HG03521 (cell line): Measurements from ENCODE around the gene ATXN10.
"Not testable (repeated sequence)": the region's sequence is repeated elsewhere in the genome, so short reads cannot be mapped to it uniquely, and the experiment has no call there.

Experiments
- ATAC-seq: cut with Tn5 transposase; IDR thresholded peaks from one replicate; pipeline ENCODE4 v1.9.1; 2021; ENCODE audit warnings: mild to moderate bottlenecking, moderate library complexity; ENCODE audit not compliant: unreplicated experiment

ATXN10 gene

GRCh38 chr22:45676024-45676423 lies 4.4 kb downstream of the ATXN10 start:
- ATAC-seq: no peak

GRCh38 chr22:45677063-45677462 lies 5.4 kb downstream of the ATXN10 start:
- no peak for ATAC-seq

DNA sequence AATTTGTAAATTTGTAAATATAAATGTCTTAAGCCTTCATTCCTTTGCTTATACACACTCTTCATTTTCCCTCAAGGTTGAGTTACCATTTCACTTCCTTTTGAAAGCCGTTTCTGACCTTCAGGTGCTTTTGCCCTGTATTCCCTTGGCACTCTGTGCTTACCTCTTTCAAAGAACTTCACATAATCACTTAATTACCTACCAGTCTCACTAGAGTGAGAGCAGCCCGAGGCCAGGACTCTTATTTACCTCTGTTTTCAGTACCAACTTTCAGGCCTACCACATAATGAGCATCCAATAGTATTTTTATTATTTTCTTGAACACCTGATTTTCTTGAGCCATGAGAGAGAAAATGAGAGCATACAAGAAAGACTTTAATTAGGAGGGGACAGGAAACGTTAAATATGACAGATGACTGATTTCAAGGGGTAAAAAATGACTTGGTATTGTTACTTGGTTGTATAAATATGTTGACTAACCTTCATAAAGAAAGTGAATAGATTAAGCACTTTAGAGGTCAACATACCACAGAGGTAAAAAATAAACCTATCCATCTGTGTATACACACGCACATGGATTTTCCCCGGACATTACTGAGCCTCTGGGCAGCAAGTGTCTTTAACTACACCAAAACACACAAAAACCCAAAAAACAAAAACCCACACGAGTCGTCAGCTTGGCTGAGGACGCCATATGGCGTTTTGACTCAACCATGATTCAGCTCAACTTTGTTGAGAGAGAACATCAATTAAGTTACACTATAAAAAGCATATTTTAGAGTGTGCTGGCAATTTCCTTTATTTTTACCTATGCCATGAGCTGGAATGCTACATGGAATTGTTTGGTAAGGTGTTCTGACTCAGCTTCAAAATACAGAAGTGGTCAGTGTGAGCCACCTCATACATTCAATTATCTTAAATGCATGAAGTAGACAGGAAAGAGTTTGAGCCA lies 7.6 kb downstream of the ATXN10 start:
- no peak for ATAC-seq

DNA sequence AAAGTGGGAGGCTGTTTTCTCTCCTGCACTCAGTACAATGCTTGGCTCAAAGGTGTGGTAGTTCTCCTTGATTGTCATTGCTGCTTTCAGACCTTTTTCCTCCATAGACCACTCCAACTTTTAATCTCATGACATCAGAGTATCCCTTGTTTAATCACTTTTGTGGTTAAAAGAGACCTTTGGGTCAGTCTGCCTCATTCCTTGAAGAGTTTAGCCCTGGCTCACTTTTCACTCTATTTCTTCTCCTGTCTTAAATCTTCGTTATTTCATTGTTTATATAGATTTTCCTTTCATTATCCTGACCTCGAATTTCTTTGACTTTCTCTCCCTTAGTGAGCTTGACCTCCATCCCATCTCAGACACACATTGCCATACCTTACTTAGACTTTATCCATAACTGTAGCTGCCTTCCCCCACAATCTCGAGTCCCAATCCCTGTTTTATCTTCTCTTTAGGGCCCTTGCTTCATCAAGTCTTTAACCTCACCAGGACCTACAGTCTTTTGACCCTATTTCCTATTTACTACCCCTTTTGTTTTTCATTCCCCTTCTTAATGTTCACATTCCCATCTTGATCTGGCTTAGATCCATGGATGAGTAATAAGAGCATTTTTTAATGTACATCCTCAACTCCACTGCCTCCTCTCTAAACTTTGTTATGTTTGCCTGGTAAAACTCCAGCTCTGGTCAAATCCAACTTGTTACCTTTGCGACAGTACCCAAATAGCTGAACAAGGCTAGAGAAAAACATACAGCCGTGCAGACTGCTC lies 9.5 kb downstream of the ATXN10 start:
- no peak for ATAC-seq

DNA sequence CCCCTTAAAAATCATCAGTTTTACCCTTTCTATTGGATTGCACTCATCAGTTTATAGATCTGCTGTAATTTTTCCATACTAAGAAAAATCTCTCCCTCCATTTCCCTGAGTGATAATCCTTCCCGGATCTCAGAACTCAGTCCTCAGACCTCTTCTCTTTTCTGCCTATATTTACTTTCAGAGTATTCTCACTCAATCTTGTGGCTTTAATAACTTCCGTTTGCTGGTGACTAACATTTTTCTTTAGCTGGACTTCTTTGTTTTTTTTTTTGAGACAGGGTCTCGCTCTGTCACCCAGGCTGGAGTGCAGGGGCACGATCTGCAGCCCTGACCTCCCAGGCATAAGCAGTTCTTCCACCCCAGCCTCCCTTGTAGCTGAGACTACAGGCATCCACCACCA lies 10.4 kb downstream of the ATXN10 start:
- no peak for ATAC-seq

GRCh38 chr22:45682773-45683172 lies 11.1 kb downstream of the ATXN10 start:
- ATAC-seq: not testable (repeated sequence)

- no peak for ATAC-seq
These were observed 11.6 kb downstream of the ATXN10 start for GRCh38 chr22:45683248-45683647.

DNA sequence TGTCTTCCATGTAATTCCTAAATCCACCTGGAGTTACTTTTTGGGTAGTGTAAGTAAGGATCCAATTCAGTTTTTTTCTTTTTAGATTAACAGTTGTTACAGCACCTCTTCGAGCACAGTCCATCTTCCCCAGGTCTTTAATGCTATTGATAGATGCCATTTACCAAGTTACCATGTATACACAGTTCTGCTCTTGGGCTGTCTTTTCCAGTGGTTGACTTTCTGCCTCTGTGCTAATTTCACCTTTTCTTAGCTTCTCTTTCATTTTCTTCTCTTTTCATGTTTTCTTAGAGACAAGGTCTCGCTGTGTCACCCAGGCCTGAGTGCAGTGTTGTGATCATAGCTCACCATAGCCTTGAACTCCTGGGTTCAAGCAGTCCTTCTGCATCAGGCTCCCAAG lies 12.0 kb downstream of the ATXN10 start:
- ATAC-seq: no peak

- no peak for ATAC-seq
These were observed 12.5 kb downstream of the ATXN10 start for GRCh38 chr22:45684169-45684568.

GRCh38 chr22:45684752-45685574 lies 13.3 kb downstream of the ATXN10 start:
- no peak for ATAC-seq

GRCh38 chr22:45686004-45686403 lies 14.4 kb downstream of the ATXN10 start:
- no peak for ATAC-seq

GRCh38 chr22:45686836-45687235 lies 15.2 kb downstream of the ATXN10 start:
- ATAC-seq: no peak

- no peak for ATAC-seq
These were observed 17.0 kb downstream of the ATXN10 start for GRCh38 chr22:45688600-45689080.

- no peak for ATAC-seq
These were observed 17.6 kb downstream of the ATXN10 start for GRCh38 chr22:45689211-45689610.

DNA sequence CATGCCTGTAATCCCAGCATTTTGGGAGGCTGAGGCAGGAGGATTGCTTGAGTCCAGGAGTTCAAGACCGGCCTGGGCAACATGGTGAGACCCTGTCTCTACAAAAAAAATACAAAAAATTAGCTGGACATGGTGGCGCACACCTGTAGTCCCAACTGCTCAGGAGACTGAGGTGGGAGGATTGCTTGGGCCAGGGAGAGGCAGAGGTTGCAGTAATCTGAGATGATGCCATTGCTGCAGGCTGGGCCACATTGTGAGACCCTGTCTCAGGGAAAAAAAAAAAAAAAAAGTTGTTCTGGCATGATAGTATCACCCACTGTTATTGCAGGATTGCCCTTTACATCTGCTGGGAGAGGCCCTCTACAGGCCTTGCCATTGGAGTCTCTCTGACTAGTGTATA lies 18.4 kb downstream of the ATXN10 start:
- ATAC-seq: no peak

- ATAC-seq: no peak
These were observed 20.9 kb downstream of the ATXN10 start for GRCh38 chr22:45692549-45692948.

DNA sequence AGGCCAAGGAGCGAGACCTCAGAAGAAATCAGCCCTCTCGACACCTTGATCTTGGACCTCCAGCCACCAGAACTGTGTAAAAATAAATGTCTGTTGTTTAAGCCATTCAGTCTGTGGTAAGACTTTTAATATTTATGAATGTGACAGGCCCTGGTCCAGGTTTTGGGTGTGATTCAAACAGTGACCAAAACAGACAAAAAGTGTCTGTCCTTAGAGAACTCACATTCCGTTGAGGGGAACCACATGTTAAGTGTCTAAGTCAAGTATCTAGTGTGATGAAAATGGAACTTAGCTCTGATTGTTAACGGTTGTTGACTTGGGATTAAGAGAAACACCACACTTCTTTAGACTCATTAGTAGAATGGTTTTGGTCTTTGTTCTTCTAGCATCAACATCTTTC lies 22.2 kb downstream of the ATXN10 start:
- no peak for ATAC-seq

GRCh38 chr22:45696227-45696626 lies 24.6 kb downstream of the ATXN10 start:
- ATAC-seq: no peak

DNA sequence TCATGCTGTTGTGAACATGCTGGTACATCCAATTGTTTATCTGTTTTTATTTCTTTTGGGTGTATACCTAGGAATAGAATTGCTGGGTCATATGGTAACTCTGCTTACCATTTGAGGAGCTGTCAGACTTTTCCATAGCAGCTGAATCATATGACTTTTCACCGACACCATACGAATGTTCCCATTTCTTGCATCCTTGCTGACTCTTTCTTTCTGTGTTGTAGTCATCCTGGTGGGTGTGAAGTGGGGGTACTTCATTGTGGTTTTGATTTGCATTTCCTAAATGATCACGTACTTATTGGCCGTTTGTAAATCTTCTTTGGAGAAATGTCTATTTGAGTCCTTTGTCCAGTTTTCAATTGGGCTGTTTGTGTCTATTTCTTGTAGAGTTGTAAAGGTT lies 26.5 kb downstream of the ATXN10 start:
- ATAC-seq: no peak

GRCh38 chr22:45702981-45703380 lies 31.3 kb downstream of the ATXN10 start:
- no peak for ATAC-seq

GRCh38 chr22:45703758-45704157 lies 32.1 kb downstream of the ATXN10 start:
- no peak for ATAC-seq
